ENCODE measurements around the gene NVL.
A peak's percentile ranks its signal among the peaks of the same experiment; 100 is the strongest.
"Not testable (repeated sequence)": the region's sequence is repeated elsewhere in the genome, so short reads cannot be mapped to it uniquely, and the experiment has no call there.

Gene NVL

GRCh38 chr1:224338150-224338838, 8.3 kb upstream of the NVL start:
- DNase-seq (ENCODE audit: low spot score) = no peak

- no peak for DNase-seq (ENCODE audit: low spot score)
Observed at GRCh38 chr1:224333939-224334786, 4.2 kb upstream of the NVL start.

DNA sequence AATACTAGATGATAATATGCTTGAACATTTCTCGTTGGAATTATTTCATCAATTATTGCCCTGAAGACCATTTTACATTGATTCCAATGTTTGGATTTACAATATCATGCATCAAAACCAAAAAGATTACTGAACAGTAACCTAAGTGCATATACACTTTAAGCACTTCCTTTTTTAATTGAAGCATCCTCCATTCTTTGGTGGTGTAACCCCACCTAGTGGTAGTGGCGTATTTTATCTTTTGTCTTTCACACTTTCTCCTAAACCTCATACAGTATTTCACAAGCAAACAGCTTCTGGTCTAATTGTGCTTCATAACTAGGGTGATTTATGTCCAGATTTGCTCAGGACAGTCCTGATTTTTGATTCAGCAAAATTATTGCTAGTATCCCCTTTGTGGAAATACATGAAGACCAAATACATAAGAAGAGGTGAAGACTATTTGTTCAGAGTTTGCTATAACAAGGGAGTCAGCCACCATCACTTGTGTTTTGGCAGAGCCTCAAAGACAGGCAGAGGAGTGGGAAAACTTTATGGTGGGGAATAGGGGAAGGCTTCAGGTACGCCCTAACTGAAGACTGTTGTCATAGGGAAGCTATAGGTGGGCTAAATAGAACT, 3.4 kb upstream of the NVL start:
- no peak for DNase-seq (ENCODE audit: low spot score)

DNA sequence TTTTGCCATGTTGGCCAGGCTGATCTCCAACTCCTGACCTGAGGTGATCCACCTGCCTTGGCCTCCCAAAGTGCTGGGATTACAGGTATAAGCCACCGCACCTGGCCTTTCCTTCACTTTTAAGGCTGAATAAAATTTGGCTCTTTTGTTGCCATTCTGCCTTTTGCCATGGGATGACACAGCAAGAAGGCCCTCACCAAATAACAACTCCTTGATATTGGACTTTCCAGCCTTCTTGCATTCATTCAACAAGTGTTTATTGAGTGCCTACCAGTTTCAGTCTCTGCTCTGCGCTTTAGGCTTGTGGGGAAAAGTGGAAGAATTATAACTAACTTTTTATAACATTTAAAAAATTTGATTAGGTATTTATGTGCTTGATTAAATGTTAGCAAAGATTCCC, 1.9 kb upstream of the NVL start:
- no peak for DNase-seq (ENCODE audit: low spot score)

DNA sequence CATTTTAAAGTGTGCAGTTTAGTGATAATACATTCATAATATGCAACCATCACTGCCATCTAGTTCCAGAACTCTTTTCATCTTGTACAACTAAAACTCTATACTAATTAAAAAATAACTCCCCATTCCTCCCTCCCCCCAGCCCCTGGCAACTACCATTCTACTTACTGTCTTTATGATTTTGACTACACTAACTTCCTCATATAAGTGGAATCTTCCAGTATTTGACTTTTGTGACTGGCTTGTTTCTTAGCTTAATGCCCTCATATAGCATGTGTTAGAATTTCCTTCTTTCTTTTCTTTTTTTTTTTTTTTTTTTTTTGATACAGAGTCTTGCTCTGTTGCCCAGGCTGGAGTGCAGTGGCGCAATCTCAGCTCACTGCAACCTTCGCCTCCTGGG, 1.4 kb upstream of the NVL start:
- no peak for DNase-seq (ENCODE audit: low spot score)

DNA sequence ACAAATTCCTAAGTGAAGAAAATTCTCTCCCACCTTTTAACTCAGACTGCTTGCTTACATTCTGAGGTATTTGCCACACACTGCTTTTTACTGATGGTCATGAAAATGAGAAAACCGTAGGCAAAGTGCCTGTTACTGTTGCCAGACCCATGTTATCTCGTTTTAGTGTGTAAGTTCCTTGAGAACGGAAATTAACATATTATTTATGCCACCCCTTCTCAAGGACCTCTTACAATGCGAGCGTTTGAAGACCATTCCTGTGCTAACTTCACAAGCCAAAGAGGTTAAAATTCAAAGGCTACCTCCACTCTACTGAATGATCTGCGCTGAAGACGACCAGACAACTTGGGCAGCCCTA, 509 bp downstream of the NVL start:
- DNase-seq (ENCODE audit: low spot score) = no peak

GRCh38 chr1:224328644-224329043, 1.3 kb downstream of the NVL start:
- no peak for DNase-seq (ENCODE audit: low spot score)

GRCh38 chr1:224325959-224326358, 4.0 kb downstream of the NVL start:
- DNase-seq (ENCODE audit: low spot score) = no peak

GRCh38 chr1:224321706-224322105, 8.3 kb downstream of the NVL start:
- DNase-seq (ENCODE audit: low spot score) = no peak

DNA sequence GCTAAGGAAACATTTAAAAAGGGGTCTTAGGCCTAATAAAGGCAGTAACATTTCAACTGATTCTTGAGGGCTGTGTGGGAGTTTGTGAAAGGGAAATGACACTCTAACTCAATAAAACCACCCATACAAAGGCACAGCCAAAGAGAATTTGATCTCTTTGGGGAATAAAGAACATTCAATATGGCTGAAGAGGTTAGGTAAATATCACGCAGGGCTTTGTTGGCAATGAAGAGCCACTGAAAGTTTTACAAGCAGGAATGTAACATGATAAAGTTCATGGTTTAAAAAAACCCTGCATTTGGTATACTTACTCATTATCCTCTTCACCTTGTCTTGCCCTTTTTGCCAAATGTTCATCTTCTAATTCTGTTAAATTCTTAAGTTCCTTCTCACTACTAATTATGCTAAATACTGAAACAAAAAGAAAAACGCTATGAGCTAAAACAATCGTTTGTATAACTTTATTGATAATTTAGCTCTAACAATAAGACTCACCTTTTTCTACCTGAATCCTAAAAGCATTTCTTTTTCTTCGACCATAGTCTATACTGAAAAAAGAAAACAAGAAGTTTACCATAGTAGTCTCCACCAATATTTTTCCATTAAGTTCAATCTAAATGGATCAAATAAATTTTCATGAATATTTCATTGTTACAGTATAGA, 12.5 kb downstream of the NVL start:
- no peak for DNase-seq (ENCODE audit: low spot score)

DNA sequence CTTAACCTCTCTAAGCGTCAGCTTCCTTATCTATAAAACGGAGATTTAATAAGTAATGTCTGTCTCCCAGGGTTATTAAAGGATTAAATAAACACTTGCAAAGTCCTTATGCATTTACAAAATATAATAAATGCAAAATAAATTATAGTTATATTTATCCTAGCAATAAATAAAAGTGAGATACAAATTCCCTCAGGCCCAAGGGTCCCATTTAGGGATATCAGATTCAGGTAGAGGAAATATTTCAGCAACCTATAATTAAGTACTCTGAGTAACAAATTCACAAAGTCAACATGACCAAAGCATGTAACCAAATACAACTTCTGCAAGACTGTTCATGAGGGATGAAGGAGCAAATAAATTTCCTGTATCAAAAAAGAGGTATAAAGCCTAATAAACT, 17.9 kb downstream of the NVL start:
- DNase-seq (ENCODE audit: low spot score) = no peak

DNA sequence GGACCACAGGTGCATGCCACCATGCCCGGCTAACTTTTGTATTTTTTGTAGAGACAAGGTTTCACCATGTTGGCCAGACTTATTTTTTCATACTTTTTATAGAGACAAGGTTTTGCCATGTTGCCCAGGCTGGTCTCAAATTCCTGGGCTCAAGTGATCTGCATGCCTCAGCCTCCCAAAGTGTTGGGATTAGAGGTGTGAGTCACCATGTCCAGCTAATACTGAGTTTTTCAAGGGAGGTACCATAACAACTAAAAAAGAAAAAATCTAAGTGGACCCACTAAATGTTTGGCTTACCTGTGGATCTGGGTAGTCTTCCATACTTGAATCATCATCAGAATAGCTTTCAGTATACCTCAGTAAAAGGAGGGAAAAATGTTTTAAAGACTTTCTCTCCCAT, 18.5 kb downstream of the NVL start:
- not testable (repeated sequence) for DNase-seq (ENCODE audit: low spot score)

- DNase-seq (ENCODE audit: low spot score) = no peak
Observed at GRCh38 chr1:224308064-224308463, 21.9 kb downstream of the NVL start.

DNA sequence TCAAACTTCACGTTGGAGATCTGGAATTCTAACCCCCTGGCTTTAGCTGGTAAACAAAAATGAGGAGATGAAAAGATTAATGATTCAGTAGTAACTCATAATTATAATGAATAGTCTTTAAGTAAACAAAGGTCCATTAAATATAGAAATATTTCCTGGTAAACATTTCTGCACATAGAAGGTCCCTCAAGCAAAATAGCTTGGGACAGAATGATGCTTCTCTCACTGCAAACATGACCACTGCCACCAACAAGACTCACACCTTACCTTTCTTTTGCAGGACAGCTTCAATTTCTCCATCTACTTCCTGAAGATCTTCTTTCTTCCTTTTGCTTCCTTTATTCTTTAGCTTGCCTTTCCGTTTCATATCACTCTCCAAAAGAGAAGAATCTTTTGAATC, 25.2 kb downstream of the NVL start:
- no peak for DNase-seq (ENCODE audit: low spot score)

- no peak for DNase-seq (ENCODE audit: low spot score)
Observed at GRCh38 chr1:224302947-224303346, 27.0 kb downstream of the NVL start.

- DNase-seq (ENCODE audit: low spot score) = no peak
Observed at GRCh38 chr1:224301391-224301790, 28.6 kb downstream of the NVL start.

DNA sequence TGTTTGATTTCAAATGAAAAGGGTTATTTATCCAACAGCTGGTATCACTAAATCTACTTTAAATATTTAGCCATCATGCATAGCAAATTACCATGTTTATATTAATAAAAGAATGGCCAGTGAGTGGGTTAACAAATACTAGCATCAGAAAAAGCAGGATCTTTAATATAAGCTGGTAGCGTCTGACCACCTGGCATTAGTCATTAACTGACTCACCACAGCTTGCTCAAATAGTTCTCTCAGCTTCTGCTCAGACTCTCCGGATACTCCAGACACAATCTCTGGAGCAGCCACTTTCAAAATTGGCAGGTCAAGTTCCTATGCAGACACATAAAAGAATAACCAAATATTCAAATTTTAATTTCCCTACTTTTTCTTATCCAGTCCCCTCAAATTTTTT, 29.6 kb downstream of the NVL start:
- DNase-seq (ENCODE audit: low spot score) = no peak

GRCh38 chr1:224298346-224299330, 31.3 kb downstream of the NVL start:
- DNase-seq (ENCODE audit: low spot score) = no peak

DNA sequence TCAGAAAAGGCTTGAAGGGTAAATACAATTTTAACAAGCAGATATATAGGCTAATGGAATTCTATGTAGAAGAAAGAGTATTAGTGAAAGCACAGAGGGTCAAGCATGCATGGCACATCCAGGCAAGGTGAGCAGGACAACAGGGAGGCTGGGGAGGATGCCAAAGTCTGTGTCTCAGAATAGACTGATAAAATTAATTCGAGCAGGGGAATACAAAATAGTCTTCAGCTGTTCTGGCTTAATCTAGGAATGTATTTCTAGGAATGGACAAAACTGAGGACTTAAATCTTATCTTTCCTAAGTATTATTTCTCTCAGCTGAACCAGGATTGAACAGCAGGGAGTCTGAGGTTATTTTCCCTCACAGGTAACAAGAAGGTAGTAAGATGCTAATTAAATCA, 35.2 kb downstream of the NVL start:
- no peak for DNase-seq (ENCODE audit: low spot score)

- DNase-seq (ENCODE audit: low spot score) = no peak
Observed at GRCh38 chr1:224292419-224292818, 37.6 kb downstream of the NVL start.

DNA sequence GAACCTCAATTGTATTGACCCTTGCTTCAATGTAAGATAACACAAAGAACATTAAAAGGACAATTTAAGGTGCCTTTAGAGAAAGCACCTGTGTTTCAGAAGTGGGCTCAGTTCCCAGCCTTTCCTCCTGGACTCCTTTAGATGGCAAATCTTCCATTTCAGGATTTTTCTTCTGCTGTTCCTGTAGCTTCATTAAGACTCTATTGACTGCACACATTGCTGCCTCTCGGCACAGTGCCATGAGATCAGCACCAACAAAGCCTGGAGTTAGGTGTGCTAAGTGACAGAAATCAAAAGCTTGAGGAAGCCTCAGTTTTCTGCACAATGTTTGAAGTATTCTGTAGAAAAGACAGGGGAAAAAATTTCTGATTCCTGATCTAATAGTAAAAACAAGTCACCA, 40.6 kb downstream of the NVL start:
- DNase-seq (ENCODE audit: low spot score) = no peak

DNA sequence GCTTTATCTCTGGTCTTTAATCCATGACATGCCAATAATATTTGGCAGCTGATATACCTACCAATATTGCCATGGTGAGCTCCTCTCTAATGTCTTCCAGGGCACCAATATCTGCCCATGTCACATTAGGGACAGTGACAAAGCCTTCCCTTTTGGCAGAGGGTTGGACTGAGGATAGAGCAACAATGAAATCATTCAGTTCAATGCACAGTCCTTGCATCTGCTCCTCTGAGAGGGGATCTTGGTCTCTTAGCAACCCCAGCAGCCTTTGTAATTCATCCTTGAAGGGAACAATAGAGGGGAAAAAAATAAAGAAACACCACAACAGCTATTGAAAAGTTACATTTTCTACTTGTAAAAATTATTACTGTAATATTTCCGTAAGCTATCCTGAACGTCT, 42.3 kb downstream of the NVL start:
- peak; percentile 54 for DNase-seq (ENCODE audit: low spot score)

Data from ecto neural progenitor cell (in vitro differentiated cells).